Glomerular visceral epithelial cell (primary cell): ENCODE data around the gene C12orf42.

Source experiments
- DNase-seq: peaks from one replicate; pipeline ENCODE4 v3.0.0-alpha.2; 2016; ENCODE audit errors: extremely low spot score

C12orf42 gene

DNA sequence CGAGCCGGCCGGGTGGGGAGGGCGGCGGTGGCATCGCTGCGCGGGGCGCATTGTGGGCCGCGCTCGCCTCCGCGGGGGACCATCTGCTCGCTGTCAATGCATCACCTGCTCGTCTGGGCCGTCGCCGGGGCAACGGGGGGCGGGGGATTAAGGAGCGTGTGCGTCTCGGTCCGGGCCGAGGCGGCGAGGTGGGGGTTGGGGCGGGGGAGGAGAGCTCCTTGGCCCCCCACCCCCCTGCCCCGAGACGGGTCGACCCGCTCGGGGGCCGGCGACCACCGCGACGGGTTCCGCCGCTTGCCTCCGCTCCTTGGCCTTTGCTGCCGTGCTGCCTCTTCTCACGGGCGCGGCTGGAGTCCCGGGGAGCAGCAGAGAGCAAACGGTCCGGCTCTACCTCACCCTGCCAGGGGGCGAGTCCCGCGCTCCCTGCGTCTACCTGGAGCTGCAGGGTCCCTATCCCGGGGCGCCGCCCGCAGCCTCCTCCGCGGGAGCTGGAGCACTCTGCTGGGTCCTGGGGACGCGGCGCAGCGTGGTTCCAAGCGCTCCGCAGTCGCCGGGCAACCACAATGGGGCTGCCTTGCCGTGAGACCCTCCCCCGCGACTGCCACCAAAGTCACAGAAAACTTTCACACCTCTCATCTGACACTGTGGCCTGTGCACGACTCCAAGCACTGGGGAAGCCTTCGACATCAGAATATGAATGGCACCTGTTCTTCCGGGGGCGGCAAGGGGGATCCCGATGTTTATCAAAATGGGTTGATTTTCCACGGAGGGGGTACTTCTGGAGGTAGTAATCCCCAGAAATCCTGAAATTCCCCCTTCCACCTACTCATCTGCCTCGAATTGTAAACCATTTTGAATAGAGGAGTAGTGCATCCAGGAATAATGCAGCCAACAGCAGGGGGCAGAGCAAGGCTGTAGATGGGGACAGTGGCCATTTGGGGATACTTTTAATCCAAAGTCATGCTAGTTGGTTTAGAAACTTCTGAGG is at the start of gene C12orf42:
Gene C12orf42, minus strand, starts transcription at position 500 of the 988 bp plus-strand sequence. CDS start 17,542 bp downstream, outside the sequence.
- peak; percentile 16 for DNase-seq

DNA sequence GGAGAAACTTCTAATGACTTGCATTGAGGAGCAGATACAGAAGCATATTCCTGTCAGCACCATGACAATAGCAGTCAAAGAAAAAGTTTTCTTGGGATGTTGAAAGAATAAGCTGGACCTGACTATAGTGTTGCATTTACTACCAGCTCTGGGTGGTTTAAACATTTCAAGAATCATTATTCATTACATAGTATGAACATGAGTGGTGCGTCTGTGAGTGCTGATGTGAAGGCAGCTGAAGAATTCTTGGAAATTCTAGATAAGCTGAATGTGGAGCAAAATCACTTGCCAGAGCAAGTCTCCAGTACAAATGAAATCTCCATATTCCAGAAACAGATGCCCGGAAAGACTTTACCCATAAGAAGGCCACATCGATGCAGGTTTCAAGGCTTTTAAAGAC is 46.3 kb upstream of the C12orf42 start:
- no peak for DNase-seq

DNA sequence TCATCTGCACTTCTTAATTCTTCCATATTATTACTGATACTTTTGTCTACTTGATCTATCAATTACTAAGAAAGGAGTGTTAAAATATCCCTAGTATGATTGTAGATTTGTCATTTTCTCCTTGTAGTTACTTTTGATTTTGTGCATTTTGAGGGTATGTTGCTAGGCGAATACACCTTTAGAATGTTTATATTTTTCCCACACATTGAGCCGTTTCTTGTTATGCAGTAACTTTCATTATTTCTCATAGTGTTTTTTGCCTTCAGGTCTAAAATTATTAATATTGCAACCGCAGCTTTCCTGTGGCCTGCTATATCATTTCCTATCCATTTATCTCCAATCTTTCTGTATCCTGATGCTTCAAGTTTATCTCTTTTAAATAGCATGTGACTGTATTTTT is 44.6 kb upstream of the C12orf42 start:
- no peak for DNase-seq

DNA sequence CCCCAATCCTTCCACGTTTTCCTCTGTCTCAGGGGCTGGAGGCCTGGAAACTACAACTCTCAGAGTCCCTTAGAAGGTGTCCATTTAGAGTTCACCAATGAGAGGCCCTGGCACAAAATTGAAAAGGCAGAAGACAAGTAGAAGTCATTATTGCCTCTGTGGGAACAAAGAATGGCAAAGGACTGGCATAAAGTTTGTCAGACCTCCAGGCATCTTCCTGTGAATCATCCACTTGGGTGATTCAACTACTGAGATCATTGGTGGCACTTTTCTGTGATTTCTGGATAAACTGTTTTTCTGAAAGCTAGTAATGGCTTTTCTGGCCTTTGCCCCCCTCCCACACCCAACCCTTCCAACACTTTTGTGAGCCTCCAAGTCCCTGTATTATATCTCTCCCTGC is 42.6 kb upstream of the C12orf42 start:
- DNase-seq = no peak

DNA sequence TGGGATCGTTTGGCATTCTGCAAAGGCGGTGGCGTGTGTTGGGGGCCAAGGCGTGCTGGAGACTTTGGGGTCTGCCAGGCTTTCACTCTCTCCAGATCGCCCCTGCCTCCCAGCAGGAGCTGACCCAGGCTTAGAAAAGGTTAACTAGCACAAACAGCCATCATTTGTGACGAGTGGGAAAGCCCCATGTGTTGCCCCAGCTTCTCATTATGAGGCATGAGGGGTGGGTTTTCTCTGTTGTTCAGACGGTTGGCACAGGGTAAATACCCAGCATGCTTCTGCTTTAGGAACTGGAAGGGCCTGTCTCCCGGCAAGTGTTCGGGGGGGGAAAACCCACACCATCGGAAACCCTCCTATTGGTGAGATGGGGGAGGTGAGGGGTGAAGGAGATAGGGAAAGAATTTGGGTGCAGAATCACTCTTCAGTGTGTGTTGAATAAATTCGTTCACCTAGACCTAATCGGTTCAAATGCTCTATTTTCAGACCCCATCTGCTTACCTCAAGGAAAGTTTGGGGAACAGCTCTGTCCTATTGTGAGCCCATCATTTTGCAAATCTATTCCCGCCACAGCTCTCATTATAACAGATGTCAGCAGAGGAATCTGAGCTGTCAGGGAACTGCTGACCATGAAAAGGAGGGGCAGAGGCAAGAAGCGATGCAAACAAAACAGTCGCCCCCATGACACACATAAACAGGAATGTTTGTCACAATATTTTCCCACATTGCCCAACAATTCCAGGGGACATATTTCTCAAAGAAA is 34.7 kb upstream of the C12orf42 start:
- no peak for DNase-seq

DNA sequence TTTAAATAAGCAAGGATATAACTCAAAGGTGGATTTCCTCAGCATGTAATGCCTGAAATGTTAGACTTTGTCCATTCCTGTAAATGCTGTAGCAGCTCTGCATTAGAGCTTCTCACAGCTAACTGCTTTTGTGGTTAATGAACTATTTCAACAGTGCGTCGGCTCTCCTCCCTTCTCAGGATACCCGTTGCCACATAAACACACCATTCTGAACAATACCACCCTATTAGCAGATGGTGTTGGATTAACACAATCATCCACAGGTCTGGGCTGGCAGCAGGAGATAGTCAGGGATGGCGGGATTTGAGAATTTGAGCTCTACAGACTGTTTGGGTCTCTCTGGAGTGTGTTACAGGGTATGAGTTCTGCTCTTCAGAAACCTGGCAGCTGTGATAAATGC is 33.5 kb upstream of the C12orf42 start:
- no peak for DNase-seq

DNA sequence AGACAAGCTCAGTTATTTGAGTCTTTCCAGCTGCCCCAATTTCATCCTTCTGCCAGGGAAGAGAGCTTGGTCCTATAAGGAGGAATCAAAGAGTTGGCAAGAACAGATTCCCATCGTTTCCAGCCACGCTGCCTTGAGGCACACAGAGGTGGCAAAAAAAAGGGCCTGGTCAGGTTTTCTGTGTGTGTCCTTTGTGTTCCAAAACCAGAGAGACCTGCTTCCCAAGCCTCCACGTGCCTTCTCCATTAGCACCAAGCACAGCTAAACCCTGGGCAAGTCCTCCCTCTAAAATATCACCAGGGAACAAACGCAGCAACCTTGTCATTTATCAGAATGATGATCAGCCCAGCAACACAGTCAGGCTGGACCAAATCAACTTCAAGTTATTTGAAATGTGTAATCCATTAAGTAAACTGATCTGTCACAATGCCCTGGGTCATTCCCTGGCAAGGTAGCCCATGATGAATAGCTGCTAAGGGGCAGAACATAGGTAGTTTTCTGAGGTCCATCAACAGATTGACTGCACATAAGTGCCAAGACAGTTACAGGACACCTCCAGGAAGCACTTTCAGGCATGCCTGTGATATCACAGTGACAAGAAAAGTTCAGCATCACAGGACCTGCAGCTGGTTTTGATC is 28.6 kb upstream of the C12orf42 start:
- no peak for DNase-seq

DNA sequence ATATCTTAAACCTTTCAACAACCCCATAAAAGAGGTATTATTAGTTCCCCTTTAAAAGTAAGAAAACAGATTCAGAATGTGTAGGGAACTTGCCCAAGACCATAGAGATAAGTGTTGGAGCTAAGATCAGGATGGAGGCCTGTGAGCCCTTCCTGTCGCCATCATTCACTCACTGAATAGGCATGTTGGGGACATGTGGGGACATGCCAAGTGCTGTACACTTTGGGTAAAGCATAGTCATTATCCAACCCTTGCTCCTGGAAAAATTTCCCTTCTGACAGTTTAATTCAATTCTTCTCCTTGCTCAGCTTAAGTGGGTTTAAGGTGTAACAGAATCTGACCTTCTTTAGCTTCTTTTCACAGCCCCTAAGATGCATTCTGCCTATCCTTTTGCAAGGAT is 28.0 kb upstream of the C12orf42 start:
- DNase-seq = no peak

DNA sequence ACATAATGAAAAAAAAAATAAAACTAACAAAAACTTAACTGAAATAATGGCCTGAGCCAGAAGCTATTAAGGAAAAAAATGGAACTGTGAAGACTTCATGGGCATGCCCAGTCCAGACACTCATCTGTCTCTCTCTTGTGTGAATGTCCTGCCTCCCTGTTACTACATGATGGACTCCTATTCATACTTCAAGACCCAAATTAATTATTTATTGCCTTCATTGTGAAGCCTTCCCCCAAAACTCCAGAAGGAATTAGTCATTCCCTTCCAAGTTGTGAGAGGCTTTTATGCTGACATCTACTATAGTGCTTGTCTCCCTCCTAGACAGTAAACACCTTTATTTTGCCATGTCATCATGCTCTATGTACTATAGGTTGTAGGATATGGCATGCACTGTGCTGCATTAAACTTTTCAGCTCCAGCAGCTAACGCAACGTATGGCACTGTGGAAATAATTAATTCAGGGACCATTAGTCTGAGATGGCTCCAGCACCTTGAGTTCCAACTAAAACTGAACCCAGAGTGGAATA is 25.0 kb upstream of the C12orf42 start:
- no peak for DNase-seq

DNA sequence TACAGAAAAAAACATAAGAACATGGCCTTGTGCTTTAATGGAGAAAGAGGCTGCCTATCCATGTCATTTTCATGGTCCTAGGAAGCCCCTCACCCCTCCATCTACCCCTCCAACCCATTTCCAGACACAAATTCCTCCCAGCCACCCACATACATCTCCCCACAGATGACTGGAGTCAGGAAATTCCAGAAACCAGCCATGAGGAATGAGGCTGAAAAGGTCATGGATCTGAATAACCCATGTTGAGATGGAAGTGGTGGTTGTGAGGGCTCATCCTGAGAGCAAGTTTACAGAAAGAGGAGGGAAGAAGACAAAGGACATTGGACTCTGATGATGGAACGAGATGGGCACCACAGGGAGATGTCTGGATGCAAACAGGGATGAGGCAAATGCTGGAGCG is 23.9 kb upstream of the C12orf42 start:
- no peak for DNase-seq

DNA sequence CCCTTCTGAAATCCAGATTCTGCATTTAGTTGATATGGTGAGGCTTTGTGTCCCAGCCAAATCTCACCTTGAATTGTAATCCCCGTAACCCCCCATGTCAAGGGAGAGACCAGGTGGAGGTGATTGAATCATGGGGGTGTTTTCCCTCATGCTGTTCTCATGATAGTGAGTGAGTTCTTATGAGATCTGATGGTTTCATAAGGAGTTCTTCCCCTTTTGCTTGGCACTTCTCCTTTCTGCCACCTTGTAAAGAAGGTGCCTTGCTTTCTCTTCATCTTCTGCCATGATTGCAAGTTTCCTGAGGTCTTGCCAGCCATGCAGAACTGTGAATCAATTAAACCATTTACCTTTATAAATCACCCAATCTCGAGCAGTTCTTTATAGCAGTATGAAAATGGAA is 23.1 kb upstream of the C12orf42 start:
- no peak for DNase-seq

DNA sequence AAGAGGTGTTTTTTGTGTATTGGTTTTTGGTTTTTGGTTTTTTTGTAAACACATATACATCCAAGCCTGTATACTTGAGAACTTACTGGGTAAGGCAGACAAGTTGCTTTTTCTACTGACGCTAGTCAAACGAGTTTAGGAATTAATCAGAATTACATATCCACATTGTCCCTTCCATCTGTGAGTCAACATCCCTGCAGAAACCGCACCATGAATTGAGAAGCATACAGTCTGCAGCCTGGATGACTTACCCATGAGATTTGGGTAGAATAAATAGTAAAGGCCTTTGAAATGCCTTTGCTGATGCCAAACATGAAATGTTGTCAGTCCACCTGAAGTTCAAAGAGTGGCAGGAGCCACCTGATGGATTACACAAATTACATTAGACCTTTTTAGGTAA is 21.4 kb upstream of the C12orf42 start:
- DNase-seq = no peak

DNA sequence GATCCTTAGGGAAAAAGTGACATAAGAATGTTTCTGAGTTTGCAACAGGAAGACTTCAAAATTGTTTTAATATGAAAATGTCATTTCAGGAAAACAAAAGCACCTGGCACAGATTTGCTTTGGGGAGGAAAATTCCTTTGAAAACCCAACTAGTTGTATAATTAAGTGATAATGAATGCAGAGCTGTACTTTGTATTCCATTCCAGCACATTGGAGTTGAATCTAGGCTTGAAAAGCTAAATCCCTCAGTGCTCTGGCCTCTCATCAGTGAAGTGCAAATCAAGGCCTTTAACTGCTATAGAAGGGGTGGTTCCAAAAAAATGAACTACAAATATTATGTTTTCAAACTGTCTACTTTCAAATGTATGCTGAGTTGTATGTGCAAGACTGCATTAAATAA is 19.6 kb upstream of the C12orf42 start:
- DNase-seq = no peak

DNA sequence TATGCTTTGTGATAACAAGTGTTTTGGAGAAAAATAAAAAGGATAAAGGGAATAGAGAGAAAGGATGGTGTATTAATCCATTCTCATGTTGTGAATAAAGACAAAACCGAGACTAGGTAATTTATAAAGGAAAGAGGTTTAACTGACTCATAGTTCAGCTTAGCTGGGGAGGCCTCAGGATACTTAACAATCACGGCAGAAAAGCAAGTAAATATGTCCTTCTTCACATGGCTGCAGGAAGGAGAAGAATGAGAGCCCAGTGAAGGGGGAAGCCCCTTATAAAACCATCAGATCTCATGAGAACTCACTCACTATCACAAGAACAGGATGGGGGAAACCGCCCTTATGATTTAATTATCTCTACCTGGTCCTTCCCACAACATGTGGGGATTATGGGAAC is 18.1 kb upstream of the C12orf42 start:
- no peak for DNase-seq

DNA sequence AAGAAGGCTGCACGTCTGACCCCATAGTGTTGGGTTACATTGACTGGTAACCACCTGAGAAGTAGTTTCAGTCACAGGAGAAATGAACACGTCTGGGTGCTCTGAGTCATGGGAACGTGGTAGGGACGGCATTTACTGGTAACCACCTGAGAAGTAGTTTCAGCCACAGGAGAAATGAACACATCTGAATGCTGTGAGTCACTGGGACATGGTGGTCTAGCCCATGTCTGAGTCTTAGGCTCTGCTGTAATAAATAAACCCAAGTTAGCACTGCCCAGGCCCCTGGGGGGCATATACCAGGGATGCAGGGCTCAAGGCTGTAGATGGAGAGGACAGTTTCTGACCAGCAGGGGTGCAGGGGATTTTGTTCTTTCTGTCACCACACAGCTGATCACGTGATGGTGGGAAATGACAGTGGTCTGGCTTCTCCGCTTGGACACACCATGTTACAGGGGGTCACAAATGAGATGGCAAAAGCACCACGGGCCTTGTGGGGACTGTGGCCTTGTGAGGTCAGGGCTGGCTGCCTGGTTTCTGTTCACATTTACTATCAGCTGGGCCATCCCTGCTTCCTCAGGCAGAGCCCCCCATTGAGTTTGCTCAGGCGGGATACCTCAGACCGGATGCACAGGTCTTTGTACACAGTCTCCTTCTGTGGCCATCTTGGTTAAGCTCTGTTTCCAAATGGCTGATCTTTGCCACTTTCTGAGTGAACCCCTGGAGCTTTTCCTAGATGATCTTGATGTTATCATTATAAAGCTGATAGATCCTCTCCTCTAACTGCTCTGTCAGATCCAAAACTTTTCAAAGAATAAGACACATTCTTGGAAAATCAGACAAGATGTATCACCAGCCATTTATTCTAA is 9.8 kb upstream of the C12orf42 start:
- DNase-seq = peak; percentile 66

DNA sequence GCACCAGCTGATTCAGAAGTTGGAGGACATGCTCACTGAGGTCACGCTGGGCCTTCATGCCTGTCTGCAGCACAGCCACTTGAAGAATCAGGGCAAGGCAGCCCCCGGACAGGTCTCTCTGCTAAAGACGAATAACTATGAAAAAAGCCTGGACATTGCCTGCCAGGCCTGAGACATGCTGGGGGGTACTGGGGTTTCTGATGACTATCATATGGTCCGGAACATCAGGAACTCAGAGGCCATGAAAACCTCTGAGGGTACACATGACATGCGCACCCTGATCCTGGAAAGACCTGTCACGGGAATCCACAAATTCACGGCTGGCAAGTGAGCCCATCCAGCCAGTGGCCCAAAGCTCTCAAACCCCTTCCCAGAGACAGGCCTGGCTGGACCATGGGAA is 8.8 kb upstream of the C12orf42 start:
- DNase-seq = no peak

DNA sequence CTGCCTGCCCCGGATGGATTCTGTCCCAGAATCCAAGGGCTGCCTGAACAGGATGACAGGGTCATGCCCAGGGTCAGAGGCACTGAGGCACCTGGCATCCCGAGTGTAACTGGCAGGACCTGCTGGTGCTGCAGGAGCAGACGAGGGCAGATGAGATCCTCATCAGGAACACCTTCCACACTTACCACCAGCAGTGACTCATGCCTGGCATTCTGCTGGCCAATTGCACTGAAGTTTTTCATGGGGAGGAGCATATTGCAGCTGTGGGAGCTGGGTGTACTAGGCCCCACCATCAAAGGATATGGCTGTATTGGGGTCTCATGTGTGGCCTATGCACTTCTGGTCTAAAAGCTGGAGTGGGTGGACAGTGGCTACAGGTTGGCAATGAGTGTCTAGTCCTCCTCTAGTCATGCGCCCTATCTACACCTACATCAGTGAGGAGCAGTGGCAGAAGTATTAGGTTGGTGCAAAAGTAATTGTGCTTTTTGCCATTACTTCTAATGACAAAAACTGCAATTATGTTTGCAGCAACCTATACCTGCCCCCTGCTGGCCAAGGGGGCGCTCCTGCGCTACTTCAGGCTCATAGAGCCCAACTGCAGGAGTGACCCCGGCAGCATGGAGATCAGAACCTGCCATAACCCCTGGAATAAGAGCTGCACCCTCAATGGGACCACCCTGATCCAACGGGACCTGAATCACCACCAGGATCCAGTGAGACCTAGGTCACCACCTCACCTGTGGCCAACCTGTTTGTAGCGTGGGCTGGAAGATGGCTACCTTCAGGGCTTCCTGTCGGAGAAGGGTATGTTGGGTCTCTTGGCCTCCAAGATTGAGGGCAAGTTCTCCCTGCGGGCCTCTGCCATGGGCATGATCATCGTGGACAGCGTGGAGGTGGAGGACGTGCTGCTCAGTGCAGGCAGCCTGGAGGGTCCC is 8.0 kb upstream of the C12orf42 start:
- DNase-seq = no peak

DNA sequence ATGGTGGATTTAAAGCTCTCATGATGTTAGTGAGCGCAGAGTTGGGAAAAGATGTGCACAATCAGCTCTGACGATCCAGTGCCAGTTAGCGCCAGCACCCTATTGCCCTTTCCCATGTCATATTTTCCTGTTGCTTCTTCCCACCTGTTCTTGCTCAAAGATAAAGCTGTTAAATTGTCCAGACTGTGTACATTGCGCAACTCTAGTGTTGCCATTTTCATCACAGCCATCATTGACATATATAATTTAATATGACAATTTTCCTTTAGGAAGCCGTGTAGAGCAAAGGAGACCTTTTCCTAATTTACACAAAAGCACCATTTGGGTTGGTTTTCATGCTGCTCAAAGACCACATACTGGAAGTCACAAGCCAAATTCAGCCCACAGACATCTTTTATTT is 5.7 kb upstream of the C12orf42 start:
- DNase-seq = no peak

DNA sequence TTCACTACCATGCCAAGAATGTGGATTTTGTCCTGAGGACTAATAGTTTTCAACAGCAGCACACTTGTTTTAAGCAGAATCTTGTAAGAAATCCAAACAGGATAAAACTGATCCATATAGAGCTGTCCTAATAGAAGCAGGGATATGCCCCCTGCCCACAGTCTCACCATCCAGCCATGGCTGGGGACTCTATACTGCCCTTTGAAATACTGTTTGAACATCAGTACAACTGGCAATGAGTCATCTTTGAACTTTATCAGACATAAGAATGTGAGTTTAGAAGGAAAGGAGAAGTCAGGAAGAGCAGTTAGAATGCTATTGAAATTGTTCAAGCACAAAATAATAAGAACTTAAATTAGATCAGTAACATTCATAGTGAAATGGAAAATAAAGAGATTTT is 3.8 kb upstream of the C12orf42 start:
- DNase-seq = no peak

DNA sequence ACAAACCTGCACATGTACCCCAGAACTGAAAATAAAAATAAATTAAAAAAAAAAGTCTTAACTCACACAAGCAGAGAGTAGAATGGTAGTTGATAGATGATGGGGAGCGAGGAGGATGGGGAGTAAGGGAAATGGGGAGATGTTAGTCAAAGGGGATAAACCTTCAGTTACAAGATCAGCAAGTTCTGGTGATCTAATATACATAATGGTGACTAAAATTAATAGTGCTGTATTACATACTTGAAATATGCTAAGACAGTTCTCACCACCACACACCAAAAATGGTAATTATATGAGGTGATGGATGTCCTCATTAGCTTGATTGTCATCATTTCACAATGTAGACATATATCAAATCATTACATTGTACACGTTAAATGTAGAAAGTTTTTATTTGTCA is 3.2 kb upstream of the C12orf42 start:
- no peak for DNase-seq
